HEK293 (cell line): Measurements from ENCODE around the gene MCU.

Experiments used
- CTCF ChIP-seq: fragments of 450-650 bp; formaldehyde crosslinking; IDR thresholded peaks from 2 replicates; pipeline ENCODE4 v1.5.1; 2016; ENCODE audit warnings: missing biosample characterization, missing genetic modification characterization
- ZEB2 ChIP-seq: fragments of 450-650 bp; formaldehyde crosslinking; IDR thresholded peaks from 2 replicates; pipeline ENCODE4 v1.5.1; 2016; ENCODE audit warnings: missing biosample characterization, missing genetic modification characterization
- ZNF23 ChIP-seq: fragments of 450-650 bp; formaldehyde crosslinking; IDR thresholded peaks from 2 replicates; pipeline ENCODE4 v1.5.1; 2016; ENCODE audit warnings: missing biosample characterization, missing genetic modification characterization, borderline replicate concordance

- TF ChIP-seq CTCF (tag by site-specific recombination) (no peak), ZNF23 (tag by site-specific recombination) (no peak), ZEB2 (no peak)
Measured at GRCh38 chr10:72912736-72913135, 220.8 kb downstream of the MCU start.
